Measurements from ENCODE around the gene EMC6. TPM values are rescaled to one million over a fixed set of nuclear protein-coding genes. Genes with fewer than 3 reads are reported as not detected.

Gene EMC6
- total RNA-seq, 1 experiment from 2014 or later = 36.8 TPM

DNA sequence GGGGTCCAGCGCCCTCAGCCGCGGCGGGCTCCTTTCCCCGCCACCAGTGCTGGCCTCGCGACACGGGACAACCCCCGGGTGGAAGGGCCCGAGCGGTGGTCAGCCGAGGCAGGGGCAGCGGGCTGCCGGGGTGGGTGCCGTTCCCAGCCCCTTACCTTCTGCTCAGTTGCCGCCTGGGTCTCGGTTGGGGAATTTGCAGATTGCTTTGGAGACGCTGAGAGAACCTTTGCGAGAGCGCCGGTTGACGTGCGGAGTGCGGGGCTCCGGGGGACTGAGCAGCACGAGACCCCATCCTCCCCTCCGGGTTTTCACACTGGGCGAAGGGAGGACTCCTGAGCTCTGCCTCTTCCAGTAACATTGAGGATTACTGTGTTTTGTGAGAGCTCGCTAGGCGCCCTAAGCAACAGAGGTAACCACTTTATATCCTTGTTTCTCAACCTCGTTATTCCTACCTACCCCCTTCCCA lies 31.7 kb upstream of the EMC6 start:
- peaks cover 6% of the 10 kb centered on the region for H3K36me3 Mint-ChIP-seq (ENCODE audit: insufficient read depth, unreplicated experiment)
- BruUV-seq (replicated peaks) = TSS peak; percentile 45
- Histone ChIP-seq H3K9me3 (no peaks in the 10 kb centered on the region), H3K36me3 (ENCODE audit: control insufficient read depth, insufficient read depth, low read length) (no peaks in the 10 kb centered on the region), H3K4me3 (ENCODE audit: low read depth, low read length) (peak overlapping the region; percentile 76), H3K4me1 (no peaks in the 10 kb centered on the region), H3K27me3 (replicated peaks; ENCODE audit: control insufficient read depth, insufficient read depth, low read length) (no peaks in the 10 kb centered on the region)
- peak overlapping the region; percentile 81 for H3K4me3 Mint-ChIP-seq (ENCODE audit: unreplicated experiment)
- H3K9me3 Mint-ChIP-seq (ENCODE audit: unreplicated experiment) = no peaks in the 10 kb centered on the region
- TF ChIP-seq CTCF (IDR thresholded peaks at IDR 0.05; ENCODE audit: insufficient read depth in 1 of 2, low read depth in 1 of 2, low read length in 1 of 2, severe bottlenecking in 1 of 2, unreplicated experiment in 1 of 2) = no peak
- ChIA-PET CTCF (interaction anchor here (0.7 to 1.7 kb wide), 2 partner anchors 30 to 35 kb away, joined by 4 to 6 read pairs; no protein-coding TSS in a partner anchor), POLR2A (interaction anchor here (1.0 to 1.4 kb wide), 2 partner anchors 30 to 107 kb away, joined by 9 read pairs; no protein-coding TSS in a partner anchor)
- peak overlapping the region; percentile 99 for H3K27ac Mint-ChIP-seq (ENCODE audit: unreplicated experiment)
- no peaks in the 10 kb centered on the region for H3K4me1 Mint-ChIP-seq (ENCODE audit: low read depth, unreplicated experiment)
- no peak for DNase-seq
- no peaks in the 10 kb centered on the region for H3K27me3 Mint-ChIP-seq (ENCODE audit: insufficient read depth, unreplicated experiment)
- intact Hi-C loops (cut with micrococcal nuclease; ENCODE audit: unreplicated experiment) = loop anchor here (1.0 kb wide), 1 partner anchor 25 kb away; no protein-coding TSS in a partner anchor

GRCh38 chr17:3639981-3640596 lies 28.5 kb upstream of the EMC6 start:
- Mint-ChIP-seq H3K9me3 (ENCODE audit: unreplicated experiment) (no peaks in the 10 kb centered on the region), H3K4me3 (ENCODE audit: unreplicated experiment) (no peak overlapping the region), H3K36me3 (ENCODE audit: insufficient read depth, unreplicated experiment) (peaks cover 6% of the 10 kb centered on the region), H3K27me3 (ENCODE audit: insufficient read depth, unreplicated experiment) (no peaks in the 10 kb centered on the region), H3K4me1 (ENCODE audit: low read depth, unreplicated experiment) (no peaks in the 10 kb centered on the region), H3K27ac (ENCODE audit: unreplicated experiment) (no peak overlapping the region)
- ChIA-PET POLR2A (no interaction called here), CTCF (no interaction called here)
- Histone ChIP-seq H3K36me3 (ENCODE audit: control insufficient read depth, insufficient read depth, low read length) (no peaks in the 10 kb centered on the region), H3K4me1 (no peaks in the 10 kb centered on the region), H3K9me3 (no peaks in the 10 kb centered on the region), H3K4me3 (ENCODE audit: low read depth, low read length) (no peak overlapping the region), H3K27me3 (replicated peaks; ENCODE audit: control insufficient read depth, insufficient read depth, low read length) (no peaks in the 10 kb centered on the region)
- intact Hi-C loops (cut with micrococcal nuclease; ENCODE audit: unreplicated experiment) = no loop called here
- BruUV-seq (replicated peaks) = no TSS peak
- no peak for DNase-seq
- TF ChIP-seq CTCF (IDR thresholded peaks at IDR 0.05; ENCODE audit: insufficient read depth in 1 of 2, low read depth in 1 of 2, low read length in 1 of 2, severe bottlenecking in 1 of 2, unreplicated experiment in 1 of 2) = no peak

DNA sequence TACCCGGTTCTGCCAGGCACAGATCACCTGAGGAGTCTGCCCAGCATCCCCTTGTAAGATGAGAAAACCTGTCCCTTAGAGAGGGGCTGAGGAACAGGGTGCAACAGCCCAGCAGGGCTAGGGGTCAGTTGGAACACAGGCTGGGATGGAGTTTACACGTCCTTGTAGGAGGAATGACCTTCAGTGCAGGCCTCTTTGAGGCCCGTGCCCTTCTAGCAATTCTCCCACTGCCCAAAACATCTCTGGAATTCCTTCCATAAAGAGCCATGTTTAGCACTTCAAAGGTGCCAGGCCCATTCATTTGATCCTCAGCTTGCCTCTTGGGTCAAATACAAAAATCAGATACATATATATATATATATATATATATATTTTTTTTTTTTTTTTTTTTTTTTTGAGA lies 27.6 kb upstream of the EMC6 start:
- no peaks in the 10 kb centered on the region for H3K36me3 ChIP-seq (ENCODE audit: control insufficient read depth, insufficient read depth, low read length)
- no peak overlapping the region for H3K4me3 ChIP-seq (ENCODE audit: low read depth, low read length)
- no peak for DNase-seq
- H3K4me3 Mint-ChIP-seq (ENCODE audit: unreplicated experiment) = no peak overlapping the region
- no peaks in the 10 kb centered on the region for H3K4me1 Mint-ChIP-seq (ENCODE audit: low read depth, unreplicated experiment)
- H3K36me3 Mint-ChIP-seq (ENCODE audit: insufficient read depth, unreplicated experiment) = peaks cover 6% of the 10 kb centered on the region
- intact Hi-C loops (cut with micrococcal nuclease; ENCODE audit: unreplicated experiment) = no loop called here
- no peaks in the 10 kb centered on the region for H3K4me1 ChIP-seq
- no peak overlapping the region for H3K27ac Mint-ChIP-seq (ENCODE audit: unreplicated experiment)
- POLR2A ChIA-PET = interaction anchor here (0.6 kb wide), 1 partner anchor 30 kb away, joined by 7 read pairs; no protein-coding TSS in a partner anchor
- no TSS peak for BruUV-seq (replicated peaks)
- no peaks in the 10 kb centered on the region for H3K9me3 ChIP-seq
- H3K27me3 Mint-ChIP-seq (ENCODE audit: insufficient read depth, unreplicated experiment) = no peaks in the 10 kb centered on the region
- no peaks in the 10 kb centered on the region for H3K27me3 ChIP-seq (replicated peaks; ENCODE audit: control insufficient read depth, insufficient read depth, low read length)
- no peaks in the 10 kb centered on the region for H3K9me3 Mint-ChIP-seq (ENCODE audit: unreplicated experiment)
- no peak for TF ChIP-seq CTCF (IDR thresholded peaks at IDR 0.05; ENCODE audit: insufficient read depth in 1 of 2, low read depth in 1 of 2, low read length in 1 of 2, severe bottlenecking in 1 of 2, unreplicated experiment in 1 of 2)
- CTCF ChIA-PET = no interaction called here

Data from Caco-2 (cell line).